K562 (cell line): ENCODE results near the gene PDIA4. TPM values are rescaled to one million over a fixed set of nuclear protein-coding genes. Genes with fewer than 3 reads are reported as not detected.

Experiments used
- BRD9 ChIP-seq: fragments of 450-650 bp; IDR thresholded peaks from 2 replicates; pipeline ENCODE4 v1.6.1; 2018; ENCODE audit warnings: low read depth; ENCODE audit not compliant: partially characterized antibody
- FIP1L1 ChIP-seq: fragments of 200-400 bp; formaldehyde crosslinking; IDR thresholded peaks from 2 replicates; pipeline ENCODE4 v1.6.1; 2018; ENCODE audit warnings: mild to moderate bottlenecking, low read depth, low read length; ENCODE audit not compliant: poor library complexity, severe bottlenecking
- HNRNPK ChIP-seq: fragments of 200-400 bp; formaldehyde crosslinking; IDR thresholded peaks from one replicate; pipeline ENCODE4 v1.6.1; 2018; ENCODE audit warnings: mild to moderate bottlenecking, low read depth, low read length; ENCODE audit not compliant: poor library complexity, severe bottlenecking
- KLF10 ChIP-seq: fragments of 250-450 bp; sonication (Bioruptor Pico); IDR thresholded peaks from 2 replicates; pipeline ENCODE4 v1.6.1; 2021; ENCODE audit warnings: matching md5 sums
- NFYB ChIP-seq: IDR thresholded peaks from 2 replicates; pipeline ENCODE4 v1.6.1; 2011; ENCODE audit warnings: mild to moderate bottlenecking, moderate library complexity; ENCODE audit not compliant: insufficient read length; ENCODE audit errors: extremely low read depth
- NR3C1 ChIP-seq: sonication (generic); formaldehyde crosslinking; IDR thresholded peaks from 2 replicates; pipeline ENCODE4 v1.8.1; 2022; ENCODE audit warnings: missing genetic modification reagents
- RBM17 ChIP-seq: fragments of 200-400 bp; formaldehyde crosslinking; IDR thresholded peaks from 2 replicates; pipeline ENCODE4 v1.6.1; 2017; ENCODE audit warnings: low read depth, mild to moderate bottlenecking, low read length, borderline replicate concordance
- polyA plus RNA-seq, 8 experiments: library from polyadenylated mRNA; depleted of rRNA in 4 of 8; stranded (reverse) in 5 of 8; unstranded in 3 of 8; fragments of >200 nt; fragmentation: Nextera tagmentation in 2 of 8; fragmentation: Illumina TruSeq in 1 of 8; extraction: Ambion mirVana in 2 of 8; extraction: Trizol in 1 of 8; gene quantifications; 2 replicates each; pipeline versions ENCODE4 v1.2.1 to v1.2.3, GENCODE V29; 2011 to 2014; ENCODE audit warnings: inconsistent platforms in 1 of 8, missing spikeins in 1 of 8
- total RNA-seq, 7 experiments: library from RNA; depleted of rRNA in 6 of 7; stranded (reverse); fragments of >200 nt in 6 of 7; fragmentation: Illumina TruSeq in 2 of 7; extraction: Trizol in 2 of 7; gene quantifications; 2 replicates each; pipeline versions ENCODE4 v1.2.1 to v1.2.3, GENCODE V29; 2011 to 2021; ENCODE audit warnings: low replicate concordance in 1 of 7
- TF ChIP-seq, protein P1 (sequence below): fragments of 250-450 bp; sonication (Bioruptor Pico); IDR thresholded peaks from 2 replicates; pipeline ENCODE4 v1.8.0; 2021; ENCODE audit warnings: moderate library complexity, mild to moderate bottlenecking, inconsistent platforms
- TF ChIP-seq, protein P2 (sequence below): fragments of 450-650 bp; IDR thresholded peaks from 2 replicates; pipeline ENCODE4 v1.6.1; 2016; ENCODE audit warnings: low read depth, mild to moderate bottlenecking, moderate library complexity
- TF ChIP-seq, protein P3 (sequence below): fragments of 200-400 bp; formaldehyde crosslinking; IDR thresholded peaks from 2 replicates; pipeline ENCODE4 v1.6.1; 2017; ENCODE audit warnings: mild to moderate bottlenecking, low read depth, low read length, moderate library complexity
- TF ChIP-seq, protein P4 (sequence below), 2 experiments: fragments of 450-650 bp; formaldehyde crosslinking in 1 of 2; IDR thresholded peaks; 2 replicates each; pipeline versions ENCODE4 v1.4.0 to v1.6.1; 2014 to 2020; ENCODE audit warnings: mild to moderate bottlenecking in 2 of 2, borderline replicate concordance in 1 of 2, low read depth in 1 of 2
- TF ChIP-seq, protein P5 (sequence below): sonication (generic); formaldehyde crosslinking; IDR thresholded peaks from 2 replicates; pipeline ENCODE4 v1.8.0; 2022; ENCODE audit warnings: mild to moderate bottlenecking, missing genetic modification reagents

The PDIA4 gene
- total and polyA plus RNA-seq, 9 of the 15 experiments (the other 6 are each of a cell fraction or from before 2014, with no cell fraction given): 9.1 to 175 (median 146) TPM

DNA sequence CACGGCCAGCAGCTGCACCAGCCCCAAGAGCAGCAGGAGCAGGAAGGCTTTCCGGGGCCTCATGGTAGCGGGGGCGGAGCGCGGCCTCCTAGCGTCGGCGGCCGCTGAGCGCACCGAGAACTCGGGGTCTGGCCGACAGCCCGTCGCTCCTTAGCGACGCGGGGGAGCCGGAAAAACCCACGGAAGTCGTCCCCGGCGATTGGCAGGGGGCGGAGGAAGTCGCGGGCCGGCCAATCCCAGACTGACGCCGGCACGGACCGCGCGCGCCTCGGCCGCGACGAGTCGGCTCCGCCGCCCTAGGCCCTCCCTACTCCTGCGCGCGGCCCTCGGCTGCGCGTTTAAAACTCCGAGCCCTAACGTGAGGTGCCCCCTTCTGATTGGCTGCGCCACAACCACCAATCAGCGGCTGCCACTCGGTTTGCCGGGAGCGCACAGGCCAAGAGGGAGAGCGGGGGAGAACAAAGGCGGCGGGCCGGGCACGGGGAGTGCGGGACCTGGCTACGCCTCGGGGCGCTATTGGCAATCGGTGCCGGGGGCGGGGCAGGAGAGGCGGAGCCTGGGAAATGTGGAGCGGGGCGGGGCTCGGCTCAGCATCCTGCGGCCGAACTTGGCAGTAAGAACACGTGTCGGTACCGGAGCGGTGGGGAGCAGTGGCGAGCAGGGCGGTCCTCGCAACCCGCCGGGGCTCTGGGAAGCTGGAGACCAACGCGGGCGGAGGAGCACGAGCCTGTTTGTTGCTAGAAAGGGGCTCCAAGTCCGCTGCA, at the start of gene PDIA4 (continued):
- TF ChIP-seq, protein P1, sequence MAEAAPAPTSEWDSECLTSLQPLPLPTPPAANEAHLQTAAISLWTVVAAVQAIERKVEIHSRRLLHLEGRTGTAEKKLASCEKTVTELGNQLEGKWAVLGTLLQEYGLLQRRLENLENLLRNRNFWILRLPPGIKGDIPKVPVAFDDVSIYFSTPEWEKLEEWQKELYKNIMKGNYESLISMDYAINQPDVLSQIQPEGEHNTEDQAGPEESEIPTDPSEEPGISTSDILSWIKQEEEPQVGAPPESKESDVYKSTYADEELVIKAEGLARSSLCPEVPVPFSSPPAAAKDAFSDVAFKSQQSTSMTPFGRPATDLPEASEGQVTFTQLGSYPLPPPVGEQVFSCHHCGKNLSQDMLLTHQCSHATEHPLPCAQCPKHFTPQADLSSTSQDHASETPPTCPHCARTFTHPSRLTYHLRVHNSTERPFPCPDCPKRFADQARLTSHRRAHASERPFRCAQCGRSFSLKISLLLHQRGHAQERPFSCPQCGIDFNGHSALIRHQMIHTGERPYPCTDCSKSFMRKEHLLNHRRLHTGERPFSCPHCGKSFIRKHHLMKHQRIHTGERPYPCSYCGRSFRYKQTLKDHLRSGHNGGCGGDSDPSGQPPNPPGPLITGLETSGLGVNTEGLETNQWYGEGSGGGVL (CRISPR knock-in tag): no peak
- TF ChIP-seq, protein P2, sequence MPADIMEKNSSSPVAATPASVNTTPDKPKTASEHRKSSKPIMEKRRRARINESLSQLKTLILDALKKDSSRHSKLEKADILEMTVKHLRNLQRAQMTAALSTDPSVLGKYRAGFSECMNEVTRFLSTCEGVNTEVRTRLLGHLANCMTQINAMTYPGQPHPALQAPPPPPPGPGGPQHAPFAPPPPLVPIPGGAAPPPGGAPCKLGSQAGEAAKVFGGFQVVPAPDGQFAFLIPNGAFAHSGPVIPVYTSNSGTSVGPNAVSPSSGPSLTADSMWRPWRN: peak; percentile 69; the same call in 1 of the 2 replicates
- TF ChIP-seq NFYB (peak; percentile 68), HNRNPK (no peak), FIP1L1 (peak; percentile 96), RBM17 (no peak), NR3C1 (CRISPR knock-in tag) (no peak), BRD9 (no peak), KLF10 (no peak)
- TF ChIP-seq, protein P3, sequence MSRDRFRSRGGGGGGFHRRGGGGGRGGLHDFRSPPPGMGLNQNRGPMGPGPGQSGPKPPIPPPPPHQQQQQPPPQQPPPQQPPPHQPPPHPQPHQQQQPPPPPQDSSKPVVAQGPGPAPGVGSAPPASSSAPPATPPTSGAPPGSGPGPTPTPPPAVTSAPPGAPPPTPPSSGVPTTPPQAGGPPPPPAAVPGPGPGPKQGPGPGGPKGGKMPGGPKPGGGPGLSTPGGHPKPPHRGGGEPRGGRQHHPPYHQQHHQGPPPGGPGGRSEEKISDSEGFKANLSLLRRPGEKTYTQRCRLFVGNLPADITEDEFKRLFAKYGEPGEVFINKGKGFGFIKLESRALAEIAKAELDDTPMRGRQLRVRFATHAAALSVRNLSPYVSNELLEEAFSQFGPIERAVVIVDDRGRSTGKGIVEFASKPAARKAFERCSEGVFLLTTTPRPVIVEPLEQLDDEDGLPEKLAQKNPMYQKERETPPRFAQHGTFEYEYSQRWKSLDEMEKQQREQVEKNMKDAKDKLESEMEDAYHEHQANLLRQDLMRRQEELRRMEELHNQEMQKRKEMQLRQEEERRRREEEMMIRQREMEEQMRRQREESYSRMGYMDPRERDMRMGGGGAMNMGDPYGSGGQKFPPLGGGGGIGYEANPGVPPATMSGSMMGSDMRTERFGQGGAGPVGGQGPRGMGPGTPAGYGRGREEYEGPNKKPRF: no peak
- TF ChIP-seq, protein P4, sequence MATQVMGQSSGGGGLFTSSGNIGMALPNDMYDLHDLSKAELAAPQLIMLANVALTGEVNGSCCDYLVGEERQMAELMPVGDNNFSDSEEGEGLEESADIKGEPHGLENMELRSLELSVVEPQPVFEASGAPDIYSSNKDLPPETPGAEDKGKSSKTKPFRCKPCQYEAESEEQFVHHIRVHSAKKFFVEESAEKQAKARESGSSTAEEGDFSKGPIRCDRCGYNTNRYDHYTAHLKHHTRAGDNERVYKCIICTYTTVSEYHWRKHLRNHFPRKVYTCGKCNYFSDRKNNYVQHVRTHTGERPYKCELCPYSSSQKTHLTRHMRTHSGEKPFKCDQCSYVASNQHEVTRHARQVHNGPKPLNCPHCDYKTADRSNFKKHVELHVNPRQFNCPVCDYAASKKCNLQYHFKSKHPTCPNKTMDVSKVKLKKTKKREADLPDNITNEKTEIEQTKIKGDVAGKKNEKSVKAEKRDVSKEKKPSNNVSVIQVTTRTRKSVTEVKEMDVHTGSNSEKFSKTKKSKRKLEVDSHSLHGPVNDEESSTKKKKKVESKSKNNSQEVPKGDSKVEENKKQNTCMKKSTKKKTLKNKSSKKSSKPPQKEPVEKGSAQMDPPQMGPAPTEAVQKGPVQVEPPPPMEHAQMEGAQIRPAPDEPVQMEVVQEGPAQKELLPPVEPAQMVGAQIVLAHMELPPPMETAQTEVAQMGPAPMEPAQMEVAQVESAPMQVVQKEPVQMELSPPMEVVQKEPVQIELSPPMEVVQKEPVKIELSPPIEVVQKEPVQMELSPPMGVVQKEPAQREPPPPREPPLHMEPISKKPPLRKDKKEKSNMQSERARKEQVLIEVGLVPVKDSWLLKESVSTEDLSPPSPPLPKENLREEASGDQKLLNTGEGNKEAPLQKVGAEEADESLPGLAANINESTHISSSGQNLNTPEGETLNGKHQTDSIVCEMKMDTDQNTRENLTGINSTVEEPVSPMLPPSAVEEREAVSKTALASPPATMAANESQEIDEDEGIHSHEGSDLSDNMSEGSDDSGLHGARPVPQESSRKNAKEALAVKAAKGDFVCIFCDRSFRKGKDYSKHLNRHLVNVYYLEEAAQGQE (IDR thresholded peaks at IDR 0.05; ENCODE audit: borderline replicate concordance): no peak
- TF ChIP-seq, protein P4 (CRISPR knock-in tag; IDR thresholded peaks at IDR 0.05; ENCODE audit: low read depth): peak; percentile 37; the same call in 1 of the 2 replicates
- TF ChIP-seq, protein P5, sequence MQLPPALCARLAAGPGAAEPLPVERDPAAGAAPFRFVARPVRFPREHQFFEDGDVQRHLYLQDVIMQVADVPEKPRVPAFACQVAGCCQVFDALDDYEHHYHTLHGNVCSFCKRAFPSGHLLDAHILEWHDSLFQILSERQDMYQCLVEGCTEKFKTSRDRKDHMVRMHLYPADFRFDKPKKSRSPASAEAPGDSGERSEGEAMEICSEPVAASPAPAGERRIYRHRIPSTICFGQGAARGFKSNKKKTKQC (CRISPR knock-in tag): peak; percentile 87
